OCI-LY3 (cell line): ENCODE data around the gene ATG4A.

Source experiments
- H2AFZ ChIP-seq: fragments of 200-600, 300-600 bp; shearing (Covaris generic); 2 replicates; pipeline ENCODE4 v1.6.0; 2014; ENCODE audit warnings: antibody characterized with exemption, low read depth, low read length
- H3K27ac ChIP-seq: fragments of 200-600, 300-600 bp; sonication (generic); 2 replicates; pipeline ENCODE4 v1.5.1; 2014; ENCODE audit warnings: mild to moderate bottlenecking, low read length, moderate library complexity, mixed read lengths
- H3K27me3 ChIP-seq: fragments of 200-600, 300-600 bp; sonication (generic); 2 replicates; pipeline ENCODE4 v1.6.1; 2014; ENCODE audit warnings: low read depth, low read length, mixed read lengths
- H3K36me3 ChIP-seq: fragments of 200-600, 300-600 bp; sonication (generic); replicated peaks from 2 replicates; pipeline ENCODE3; 2014; ENCODE audit warnings: low read depth, low read length, mixed read lengths
- H3K4me1 ChIP-seq: fragments of 300-600, 200-600 bp; sonication (generic); 2 replicates; pipeline ENCODE4 v1.6.1; 2014; ENCODE audit warnings: low read length, mixed read lengths
- H3K4me2 ChIP-seq: fragments of 200-600, 300-600 bp; sonication (generic); 2 replicates; pipeline ENCODE4 v1.6.1; 2014; ENCODE audit warnings: low read length, mixed read lengths
- H3K4me3 ChIP-seq: fragments of 300-600, 200-600 bp; sonication (generic); 2 replicates; pipeline ENCODE4 v1.5.1; 2014; ENCODE audit warnings: antibody characterized with exemption, mild to moderate bottlenecking, low read length, moderate library complexity
- H3K79me2 ChIP-seq: fragments of 300-600, 200-600 bp; shearing (Covaris generic); 2 replicates; pipeline ENCODE4 v1.6.1; 2014; ENCODE audit warnings: mild to moderate bottlenecking, low read length, mixed read lengths
- H3K9ac ChIP-seq: fragments of 300-600, 200-600 bp; shearing (Covaris generic); 2 replicates; pipeline ENCODE4 v1.6.0; 2014; ENCODE audit warnings: mild to moderate bottlenecking, low read length, moderate library complexity
- H3K9me3 ChIP-seq: fragments of 200-600, 300-600 bp; shearing (Covaris generic); 2 replicates; pipeline ENCODE4 v1.6.1; 2014; ENCODE audit warnings: low read length, mixed read lengths; ENCODE audit not compliant: insufficient read depth
- H4K20me1 ChIP-seq: fragments of 200-600, 300-600 bp; sonication (generic); 2 replicates; pipeline ENCODE4 v1.6.1; 2016; ENCODE audit warnings: low read length, mixed read lengths; ENCODE audit not compliant: insufficient read depth
- EZH2phosphoT487 ChIP-seq: fragments of 200-600 bp; shearing (Covaris generic); IDR thresholded peaks from 2 replicates; pipeline ENCODE4 v1.6.1; 2018; ENCODE audit warnings: antibody characterized with exemption, mixed run types, low read depth
- TF ChIP-seq, protein P1 (sequence below): fragments of 200-600, 300-600 bp; sonication (generic); IDR thresholded peaks from 2 replicates; pipeline ENCODE4 v1.5.1; 2014; ENCODE audit warnings: antibody characterized with exemption, low read length, low read depth

The ATG4A gene

DNA sequence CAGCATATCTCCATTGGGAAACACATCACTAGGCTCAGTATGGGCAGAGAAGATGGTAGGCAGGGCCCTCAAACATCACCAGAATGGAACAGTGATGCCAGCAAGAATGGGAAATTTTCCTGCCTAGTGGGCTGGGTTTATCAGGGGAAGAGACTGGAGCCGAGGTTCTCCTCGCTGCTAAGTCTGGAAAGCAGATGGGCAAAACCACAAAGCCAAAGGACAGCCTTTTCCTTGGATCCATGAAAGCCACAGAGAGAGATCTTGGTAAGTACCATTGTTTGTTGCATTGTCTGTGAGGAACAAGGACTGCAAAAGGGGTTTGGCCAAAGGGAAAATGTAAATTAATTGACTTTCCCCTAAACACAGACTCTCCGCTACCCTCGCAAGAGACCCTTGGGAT lies 80.1 kb downstream of the ATG4A start:
- Histone ChIP-seq H3K27me3 (no peaks in the 10 kb centered on the region), H3K36me3 (no peaks in the 10 kb centered on the region), H3K9me3 (no peaks in the 10 kb centered on the region), H3K4me3 (no peak overlapping the region), H3K4me1 (no peaks in the 10 kb centered on the region), H4K20me1 (no peaks in the 10 kb centered on the region), H3K79me2 (no peaks in the 10 kb centered on the region), H2AFZ (no peak overlapping the region), H3K27ac (no peak overlapping the region), H3K4me2 (no peak overlapping the region), H3K9ac (no peak overlapping the region)
- TF ChIP-seq, protein P1, sequence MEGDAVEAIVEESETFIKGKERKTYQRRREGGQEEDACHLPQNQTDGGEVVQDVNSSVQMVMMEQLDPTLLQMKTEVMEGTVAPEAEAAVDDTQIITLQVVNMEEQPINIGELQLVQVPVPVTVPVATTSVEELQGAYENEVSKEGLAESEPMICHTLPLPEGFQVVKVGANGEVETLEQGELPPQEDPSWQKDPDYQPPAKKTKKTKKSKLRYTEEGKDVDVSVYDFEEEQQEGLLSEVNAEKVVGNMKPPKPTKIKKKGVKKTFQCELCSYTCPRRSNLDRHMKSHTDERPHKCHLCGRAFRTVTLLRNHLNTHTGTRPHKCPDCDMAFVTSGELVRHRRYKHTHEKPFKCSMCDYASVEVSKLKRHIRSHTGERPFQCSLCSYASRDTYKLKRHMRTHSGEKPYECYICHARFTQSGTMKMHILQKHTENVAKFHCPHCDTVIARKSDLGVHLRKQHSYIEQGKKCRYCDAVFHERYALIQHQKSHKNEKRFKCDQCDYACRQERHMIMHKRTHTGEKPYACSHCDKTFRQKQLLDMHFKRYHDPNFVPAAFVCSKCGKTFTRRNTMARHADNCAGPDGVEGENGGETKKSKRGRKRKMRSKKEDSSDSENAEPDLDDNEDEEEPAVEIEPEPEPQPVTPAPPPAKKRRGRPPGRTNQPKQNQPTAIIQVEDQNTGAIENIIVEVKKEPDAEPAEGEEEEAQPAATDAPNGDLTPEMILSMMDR: no peak

DNA sequence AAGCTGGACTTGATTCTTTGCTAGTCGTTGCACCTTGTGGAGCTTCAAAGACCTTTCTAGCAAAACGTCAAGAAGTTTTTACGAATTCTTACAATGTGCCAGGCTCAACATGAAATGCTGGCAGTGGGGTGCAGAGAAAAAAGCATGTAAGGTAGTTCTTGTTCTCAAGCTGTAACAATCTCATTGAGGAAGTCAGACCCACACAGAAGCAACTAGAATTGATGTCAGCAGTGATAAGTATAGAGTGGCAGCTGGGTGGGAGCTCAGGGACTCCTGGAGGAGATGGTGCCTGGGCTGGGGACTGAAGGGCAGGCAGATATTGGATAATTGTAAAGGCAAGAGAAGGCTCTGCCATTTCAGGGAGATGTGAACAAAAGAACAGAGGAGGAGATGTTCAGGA lies 82.3 kb downstream of the ATG4A start:
- H3K9me3 ChIP-seq: no peaks in the 10 kb centered on the region
- H3K4me3 ChIP-seq: no peak overlapping the region
- no peaks in the 10 kb centered on the region for H3K4me1 ChIP-seq
- H3K4me2 ChIP-seq: no peak overlapping the region
- H3K27me3 ChIP-seq: no peaks in the 10 kb centered on the region
- no peak overlapping the region for H2AFZ ChIP-seq
- no peak overlapping the region for H3K27ac ChIP-seq
- TF ChIP-seq EZH2phosphoT487: no peak
- TF ChIP-seq, protein P1: no peak
- H4K20me1 ChIP-seq: no peaks in the 10 kb centered on the region
- no peaks in the 10 kb centered on the region for H3K79me2 ChIP-seq
- H3K36me3 ChIP-seq: no peaks in the 10 kb centered on the region
- no peak overlapping the region for H3K9ac ChIP-seq

DNA sequence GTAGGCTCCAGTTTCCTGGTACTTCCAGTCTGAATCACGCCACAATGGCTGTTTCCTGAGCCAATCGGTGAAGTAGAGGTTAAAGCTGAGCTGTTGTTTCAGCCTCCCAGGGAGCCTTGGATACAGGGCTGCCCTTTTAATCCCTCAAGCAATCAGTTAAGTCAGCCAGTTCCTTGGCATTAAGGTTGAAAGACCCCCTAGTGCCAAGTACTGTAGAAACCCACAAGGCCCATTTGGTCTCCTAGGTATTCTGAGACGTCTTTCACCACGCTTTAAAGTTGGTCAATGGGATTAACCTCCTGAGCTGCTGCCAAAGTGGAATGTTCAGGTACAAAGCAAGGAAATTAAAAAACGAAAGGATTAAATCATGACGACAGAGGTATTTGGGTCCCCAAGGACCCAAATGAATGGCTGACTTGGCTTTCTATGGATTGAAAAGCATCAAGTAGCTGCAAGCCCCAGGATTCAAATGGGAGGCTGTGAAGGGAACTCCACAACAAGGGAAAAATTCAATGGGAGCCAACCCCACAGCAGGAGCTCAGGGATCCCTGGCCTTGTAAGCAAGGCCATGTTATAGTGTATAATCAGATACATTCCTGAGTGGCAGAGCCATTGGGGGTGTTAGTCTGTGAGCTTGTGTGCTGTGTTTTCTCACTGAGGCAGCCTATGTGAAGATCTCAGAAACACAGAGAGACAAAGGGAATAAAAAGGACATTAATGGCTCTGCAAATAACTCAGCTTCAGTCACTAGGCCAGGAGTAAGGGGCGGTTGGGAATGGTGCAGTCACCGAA lies 86.0 kb downstream of the ATG4A start:
- H3K36me3 ChIP-seq: no peaks in the 10 kb centered on the region
- H3K4me1 ChIP-seq: no peaks in the 10 kb centered on the region
- H3K4me3 ChIP-seq: no peak overlapping the region
- no peak overlapping the region for H3K9ac ChIP-seq
- no peaks in the 10 kb centered on the region for H3K27me3 ChIP-seq
- no peak overlapping the region for H3K4me2 ChIP-seq
- no peaks in the 10 kb centered on the region for H4K20me1 ChIP-seq
- no peak overlapping the region for H2AFZ ChIP-seq
- H3K27ac ChIP-seq: no peak overlapping the region
- no peak for TF ChIP-seq EZH2phosphoT487
- TF ChIP-seq, protein P1: no peak
- H3K79me2 ChIP-seq: no peaks in the 10 kb centered on the region
- H3K9me3 ChIP-seq: no peaks in the 10 kb centered on the region

DNA sequence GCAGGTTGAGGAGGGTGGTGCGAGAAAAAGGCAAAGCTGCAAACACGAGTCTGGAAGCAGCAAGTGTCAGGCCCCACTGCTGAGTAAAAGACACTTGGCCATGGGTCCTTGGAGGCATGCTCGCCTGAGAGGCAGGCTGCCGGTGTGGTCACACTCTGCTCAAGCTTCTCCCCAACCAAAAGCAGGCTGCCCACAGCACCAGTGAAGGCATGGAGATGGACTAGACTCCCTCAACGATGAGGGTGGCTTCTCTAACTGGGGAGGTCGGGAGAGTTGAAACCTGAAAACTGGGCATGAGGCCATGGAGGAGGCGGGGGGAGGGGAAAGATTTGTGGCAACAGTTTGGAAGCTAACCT lies 86.5 kb downstream of the ATG4A start:
- no peak overlapping the region for H3K9ac ChIP-seq

More for the DNA sequence above, 86.5 kb downstream of the ATG4A start:
- no peaks in the 10 kb centered on the region for H3K27me3 ChIP-seq
- H3K79me2 ChIP-seq: no peaks in the 10 kb centered on the region
- H4K20me1 ChIP-seq: no peaks in the 10 kb centered on the region
- TF ChIP-seq EZH2phosphoT487: no peak
- TF ChIP-seq, protein P1: no peak
- H3K4me1 ChIP-seq: no peaks in the 10 kb centered on the region
- no peaks in the 10 kb centered on the region for H3K9me3 ChIP-seq
- no peak overlapping the region for H3K27ac ChIP-seq
- H2AFZ ChIP-seq: no peak overlapping the region
- H3K4me3 ChIP-seq: no peak overlapping the region
- H3K4me2 ChIP-seq: no peak overlapping the region
- no peaks in the 10 kb centered on the region for H3K36me3 ChIP-seq
